SKM-1 (cell line): ENCODE data around the gene SEZ6.

Experiments used
- DNase-seq: peaks from one replicate; lab custom pipeline; 2025; ENCODE audit not compliant: unreplicated experiment; lab: John Stamatoyannopoulos, UW

The SEZ6 gene

GRCh38 chr17:28908640-28909167 is 97.1 kb downstream of the SEZ6 start:
- DNase-seq = no peak

DNA sequence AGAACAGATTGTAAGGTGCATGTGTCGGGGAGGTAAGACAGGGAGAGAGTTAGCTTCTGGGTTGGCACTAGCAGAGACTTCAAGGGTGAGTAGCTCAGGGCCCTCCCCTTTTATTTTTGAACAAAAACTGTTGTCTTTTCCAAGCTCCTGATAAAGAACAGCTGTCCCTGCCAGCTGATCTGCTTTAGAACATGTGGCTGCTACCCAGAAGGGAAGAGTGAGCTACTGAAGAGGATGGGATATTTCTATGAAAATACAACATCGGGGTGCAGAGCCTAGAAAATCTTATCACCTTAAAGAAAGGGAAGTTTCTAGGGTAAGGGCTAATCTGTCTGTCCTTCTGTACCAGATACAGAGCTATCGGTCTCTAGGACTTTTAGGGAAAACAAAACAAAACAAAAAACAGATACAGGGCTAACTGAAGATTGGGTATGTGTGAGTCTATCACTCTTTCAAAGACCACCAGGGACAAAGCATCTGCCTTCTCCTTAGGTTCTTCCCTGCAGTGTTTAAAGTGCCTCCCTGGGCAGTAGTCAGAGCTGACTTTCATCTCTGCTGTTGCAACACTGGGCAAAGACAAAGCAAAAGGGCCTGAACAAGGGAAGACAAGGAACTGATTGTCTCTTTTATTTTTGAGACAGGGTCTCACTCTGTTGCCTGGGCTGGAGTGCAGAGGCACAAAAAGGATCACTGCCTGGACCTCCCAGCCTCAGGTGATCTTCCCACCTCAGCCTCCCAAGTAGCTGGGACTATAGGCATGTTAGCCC is 97.9 kb downstream of the SEZ6 start:
- DNase-seq = no peak

- DNase-seq = no peak
Observed at GRCh38 chr17:28906706-28907438, 99.0 kb downstream of the SEZ6 start.

- DNase-seq = no peak
Observed at GRCh38 chr17:28906276-28906675, 99.6 kb downstream of the SEZ6 start.
